Panc1 (cell line): ENCODE data around the gene TRAPPC10.

Source experiments
- POLR2AphosphoS5 ChIP-seq: IDR thresholded peaks from 2 replicates; pipeline ENCODE4 v1.6.1; 2012; ENCODE audit warnings: mild to moderate bottlenecking, low read depth, low read length, moderate library complexity
- REST ChIP-seq, 2 experiments: IDR thresholded peaks; 2 replicates each; pipeline ENCODE4 v1.6.1; 2011 to 2012; ENCODE audit warnings: low read depth in 2 of 2, control low read depth in 1 of 2, low read length in 1 of 2, mild to moderate bottlenecking in 1 of 2, moderate library complexity in 1 of 2; ENCODE audit not compliant: insufficient read depth in 1 of 2
- SIN3A ChIP-seq: IDR thresholded peaks from 2 replicates; pipeline ENCODE4 v1.6.1; 2012; ENCODE audit warnings: low read depth, mild to moderate bottlenecking, low read length, moderate library complexity, borderline replicate concordance; ENCODE audit not compliant: insufficient read depth
- TCF7L2 ChIP-seq: IDR thresholded peaks from 2 replicates; pipeline ENCODE4 v1.6.1; 2011; ENCODE audit warnings: mild to moderate bottlenecking, low read depth, low read length, inconsistent platforms
- TF ChIP-seq, protein P1 (sequence below): fragments of 450-650 bp; IDR thresholded peaks from 2 replicates; pipeline ENCODE4 v1.5.1; 2017; ENCODE audit warnings: mild to moderate bottlenecking

DNA sequence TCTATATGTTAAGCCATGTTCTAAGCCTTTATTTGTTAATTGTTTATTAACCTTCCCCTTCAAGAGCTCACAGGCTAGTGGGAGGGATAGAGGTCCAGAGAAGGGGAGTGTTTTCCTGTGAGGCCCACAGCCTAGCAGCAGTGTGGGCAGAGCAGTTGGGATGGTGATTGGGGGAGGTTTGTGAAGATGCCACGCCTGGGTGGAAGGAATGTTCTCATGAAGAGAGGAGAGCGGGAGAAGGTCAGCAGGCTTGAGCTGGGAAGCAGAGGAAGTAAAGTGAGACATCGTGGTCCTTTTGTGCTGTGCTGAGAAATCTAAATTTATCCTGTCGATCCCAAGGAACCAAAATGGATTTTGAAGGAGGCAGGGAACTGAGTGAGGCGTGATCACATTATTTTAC lies 42.6 kb downstream of the TRAPPC10 start:
- TF ChIP-seq TCF7L2: no peak
- no peak for TF ChIP-seq POLR2AphosphoS5
- TF ChIP-seq, protein P1, sequence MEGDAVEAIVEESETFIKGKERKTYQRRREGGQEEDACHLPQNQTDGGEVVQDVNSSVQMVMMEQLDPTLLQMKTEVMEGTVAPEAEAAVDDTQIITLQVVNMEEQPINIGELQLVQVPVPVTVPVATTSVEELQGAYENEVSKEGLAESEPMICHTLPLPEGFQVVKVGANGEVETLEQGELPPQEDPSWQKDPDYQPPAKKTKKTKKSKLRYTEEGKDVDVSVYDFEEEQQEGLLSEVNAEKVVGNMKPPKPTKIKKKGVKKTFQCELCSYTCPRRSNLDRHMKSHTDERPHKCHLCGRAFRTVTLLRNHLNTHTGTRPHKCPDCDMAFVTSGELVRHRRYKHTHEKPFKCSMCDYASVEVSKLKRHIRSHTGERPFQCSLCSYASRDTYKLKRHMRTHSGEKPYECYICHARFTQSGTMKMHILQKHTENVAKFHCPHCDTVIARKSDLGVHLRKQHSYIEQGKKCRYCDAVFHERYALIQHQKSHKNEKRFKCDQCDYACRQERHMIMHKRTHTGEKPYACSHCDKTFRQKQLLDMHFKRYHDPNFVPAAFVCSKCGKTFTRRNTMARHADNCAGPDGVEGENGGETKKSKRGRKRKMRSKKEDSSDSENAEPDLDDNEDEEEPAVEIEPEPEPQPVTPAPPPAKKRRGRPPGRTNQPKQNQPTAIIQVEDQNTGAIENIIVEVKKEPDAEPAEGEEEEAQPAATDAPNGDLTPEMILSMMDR: no peak
- no peak for TF ChIP-seq REST (IDR thresholded peaks at IDR 0.05; ENCODE audit: insufficient read depth in 1 of 2, low read depth in 2 of 2, low read length in 1 of 2)
- no peak for TF ChIP-seq SIN3A
